ENCODE data around the gene LIMCH1.
"Not testable (repeated sequence)": the region's sequence is repeated elsewhere in the genome, so short reads cannot be mapped to it uniquely, and the experiment has no call there.

LIMCH1 gene

GRCh38 chr4:41538017-41538733, at the start of gene LIMCH1:
Gene LIMCH1, plus strand, starts transcription at chr4:41538157. Its CDS starts 67,839 bp downstream, at chr4:41605996.
- no peak for DNase-seq (ENCODE audit: low spot score)

- DNase-seq (ENCODE audit: low spot score): not testable (repeated sequence)
Observed at GRCh38 chr4:41491081-41491576, 46.8 kb upstream of the LIMCH1 start.

- peak; percentile 23 for DNase-seq (ENCODE audit: low spot score)
Observed at GRCh38 chr4:41496977-41497376, 41.0 kb upstream of the LIMCH1 start.

- DNase-seq (ENCODE audit: low spot score): no peak
Observed at GRCh38 chr4:41498177-41498576, 39.8 kb upstream of the LIMCH1 start.

GRCh38 chr4:41504167-41504818, 33.7 kb upstream of the LIMCH1 start:
- DNase-seq (ENCODE audit: low spot score): no peak

GRCh38 chr4:41505161-41505661, 32.7 kb upstream of the LIMCH1 start:
- DNase-seq (ENCODE audit: low spot score): peak; percentile 84

- DNase-seq (ENCODE audit: low spot score): no peak
Observed at GRCh38 chr4:41506130-41506529, 31.8 kb upstream of the LIMCH1 start.

GRCh38 chr4:41507291-41507947, 30.5 kb upstream of the LIMCH1 start:
- no peak for DNase-seq (ENCODE audit: low spot score)

- DNase-seq (ENCODE audit: low spot score): peak; percentile 65
Observed at GRCh38 chr4:41509451-41509866, 28.5 kb upstream of the LIMCH1 start.

GRCh38 chr4:41510179-41510578, 27.8 kb upstream of the LIMCH1 start:
- DNase-seq (ENCODE audit: low spot score): no peak

GRCh38 chr4:41512136-41512535, 25.8 kb upstream of the LIMCH1 start:
- no peak for DNase-seq (ENCODE audit: low spot score)

GRCh38 chr4:41512596-41512995, 25.4 kb upstream of the LIMCH1 start:
- DNase-seq (ENCODE audit: low spot score): no peak

- no peak for DNase-seq (ENCODE audit: low spot score)
Observed at GRCh38 chr4:41514169-41514568, 23.8 kb upstream of the LIMCH1 start.

- no peak for DNase-seq (ENCODE audit: low spot score)
Observed at GRCh38 chr4:41514766-41515481, 23.0 kb upstream of the LIMCH1 start.

- no peak for DNase-seq (ENCODE audit: low spot score)
Observed at GRCh38 chr4:41517121-41517520, 20.8 kb upstream of the LIMCH1 start.

- no peak for DNase-seq (ENCODE audit: low spot score)
Observed at GRCh38 chr4:41517747-41518146, 20.2 kb upstream of the LIMCH1 start.

GRCh38 chr4:41524425-41524824, 13.5 kb upstream of the LIMCH1 start:
- DNase-seq (ENCODE audit: low spot score): no peak

GRCh38 chr4:41525129-41525528, 12.8 kb upstream of the LIMCH1 start:
- DNase-seq (ENCODE audit: low spot score): no peak

- no peak for DNase-seq (ENCODE audit: low spot score)
Observed at GRCh38 chr4:41526628-41527027, 11.3 kb upstream of the LIMCH1 start.

- DNase-seq (ENCODE audit: low spot score): no peak
Observed at GRCh38 chr4:41528512-41529205, 9.3 kb upstream of the LIMCH1 start.

GRCh38 chr4:41530741-41531140, 7.2 kb upstream of the LIMCH1 start:
- DNase-seq (ENCODE audit: low spot score): no peak

All from putamen (tissue), 1 donor.